Stimulated activated CD4-positive, alpha-beta T cell treated with anti-CD3 and anti-CD28 coated beads, Interleukin-12 subunit alpha, Interleukin-12 subunit beta, amount 100 ng/mL, for 48 hours (primary cell): ENCODE measurements around the gene C2orf74.

Experiments used
- DNase-seq, 3 donors: peaks; one replicate each; pipeline ENCODE4 v3.0.0-alpha.2; 2020; ENCODE audit warnings: low read depth in 2 of 3, low spot score in 1 of 3

Gene C2orf74

DNA sequence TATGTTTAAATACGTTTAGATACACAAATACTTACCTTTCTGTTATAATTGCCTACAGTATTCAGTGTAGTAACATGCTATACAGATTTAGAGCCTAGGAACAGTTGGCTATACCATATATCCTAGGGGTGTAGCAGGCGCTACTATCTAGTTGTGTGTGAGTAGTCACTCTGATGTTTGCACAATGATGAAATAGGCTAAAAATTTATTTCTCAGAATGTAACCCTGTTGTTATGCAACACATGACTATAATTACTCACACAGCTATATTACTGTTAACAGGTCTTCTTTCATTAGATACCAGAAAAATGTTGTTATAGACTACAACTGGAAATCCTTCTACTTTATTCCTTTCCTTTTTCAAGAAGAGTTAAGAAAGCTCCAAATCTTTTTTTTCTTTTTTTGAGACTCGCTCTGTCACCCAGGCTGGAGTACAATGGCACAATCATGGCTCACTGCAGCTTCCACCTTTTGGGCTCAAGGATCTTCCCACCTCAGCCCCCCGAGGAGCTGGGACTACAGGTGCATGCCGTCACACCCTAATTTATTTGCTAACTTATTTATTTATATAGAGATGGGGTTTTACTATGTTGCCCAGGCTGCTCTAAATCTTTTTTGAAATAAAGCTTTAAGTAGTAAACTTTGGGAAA lies 48.5 kb downstream of the C2orf74 start:
- DNase-seq = no peak

DNA sequence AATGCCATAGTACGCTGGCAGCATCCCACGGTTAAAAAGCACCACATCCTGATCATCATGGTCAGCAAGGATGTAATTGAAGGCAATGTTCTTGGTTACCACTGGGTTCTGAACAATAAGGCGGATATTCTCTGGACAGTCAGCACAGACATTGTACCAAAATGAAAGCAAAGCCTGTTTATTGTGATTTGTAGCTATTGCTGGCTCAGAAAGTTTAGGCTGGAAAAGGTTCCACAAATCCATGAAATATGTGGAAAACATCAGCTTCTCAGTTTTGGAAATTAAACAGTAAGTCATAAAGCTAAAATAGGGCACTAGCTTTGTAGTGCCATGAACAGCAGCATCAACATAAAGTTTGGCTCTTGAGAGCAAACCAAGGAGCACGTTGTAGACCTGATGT lies 52.2 kb downstream of the C2orf74 start:
- DNase-seq = no peak
